Prostate gland (tissue), 2 donors: ENCODE data around the gene GLG1. TPM values are rescaled to one million over a fixed set of nuclear protein-coding genes. Genes with fewer than 3 reads are reported as not detected.

Experiments used
- DNase-seq: peaks from one replicate; pipeline ENCODE4 v3.0.0-alpha.2; 2019; ENCODE audit warnings: low spot score
- H3K27ac ChIP-seq, 2 donors: fragments of 200-600 bp; sonication (generic); 2 replicates each; pipeline ENCODE4 v1.5.1; 2017 to 2019
- H3K27me3 ChIP-seq: fragments of 200-600 bp; sonication (generic); replicated peaks from 2 replicates; pipeline ENCODE4 v1.5.1; 2019; ENCODE audit not compliant: insufficient read depth
- H3K36me3 ChIP-seq, 2 donors: fragments of 200-600 bp; sonication (generic); 1 replicate in 1 of 2; 2 replicates in 1 of 2; pipeline versions ENCODE4 v1.5.1 to v1.8.1; 2017 to 2019
- H3K4me1 ChIP-seq: fragments of 200-600 bp; sonication (generic); replicated peaks from 2 replicates; pipeline ENCODE4 v1.5.1; 2019
- H3K4me3 ChIP-seq, 2 donors: fragments of 200-600 bp; sonication (generic); 2 replicates each; pipeline ENCODE4 v1.5.1; 2017 to 2019
- H3K9me3 ChIP-seq: fragments of 200-600 bp; sonication (generic); 2 replicates; pipeline ENCODE4 v1.5.1; 2017
- CTCF ChIP-seq, 4 experiments: fragments of 200-600 bp in 2 of 4; fragments of 450-650 bp in 2 of 4; sonication (generic) in 2 of 4; IDR thresholded peaks; 1 replicate in 3 of 4; 2 replicates in 1 of 4; pipeline ENCODE4 v1.5.1; 2016 to 2019; ENCODE audit warnings: antibody characterized with exemption in 4 of 4, mild to moderate bottlenecking in 2 of 4, moderate library complexity in 2 of 4
- POLR2A ChIP-seq: fragments of 450-650 bp; IDR thresholded peaks from one replicate; pipeline ENCODE4 v1.6.1; 2016; ENCODE audit warnings: antibody characterized with exemption, mild to moderate bottlenecking
- POLR2AphosphoS5 ChIP-seq: sonication (generic); formaldehyde crosslinking; IDR thresholded peaks from one replicate; pipeline ENCODE4 v1.6.1; 2017; ENCODE audit warnings: antibody characterized with exemption
- WGBS: methylation state at CpG from one replicate; pipeline ENCODE4 v1.1.5; 2018; 5-methylcytosine and 5-hydroxymethylcytosine counted together
- intact Hi-C: fragments of 100-400 bp; cut with DNase I; formaldehyde crosslinking; loops from one replicate; pipeline ENCODE4 v1.14.2; 2022
- total RNA-seq, 2 donors: library from RNA; depleted of rRNA; stranded (reverse); fragments of >200 nt; gene quantifications; one replicate each; pipeline ENCODE4 v1.1.0, GENCODE V29; 2016

The GLG1 gene
- total RNA-seq, 2 donors from 2014 or later, result 135 to 189 TPM

- intact Hi-C loops, result no loop called here
- DNase-seq, result no peak
- no peak overlapping the region for H3K4me3 ChIP-seq
- H3K4me1 ChIP-seq, result no peaks in the 10 kb centered on the region
- WGBS, result 84% methylated on average over 6 of the region's 6 CpGs
- H3K27ac ChIP-seq, result no peak overlapping the region
- H3K27me3 ChIP-seq, result no peaks in the 10 kb centered on the region
- no peaks in the 10 kb centered on the region for H3K9me3 ChIP-seq
- no peak for TF ChIP-seq POLR2AphosphoS5
- no peak for TF ChIP-seq CTCF (IDR thresholded peaks at IDR 0.05)
- TF ChIP-seq POLR2A, result no peak
- H3K36me3 ChIP-seq, result peaks cover 4 to 23% of the 10 kb centered on the region in 2 donors
Measured at GRCh38 chr16:74465851-74466685, 140.8 kb downstream of the GLG1 start.

GRCh38 chr16:74465281-74465680 is 141.6 kb downstream of the GLG1 start:
- no peaks in the 10 kb centered on the region for H3K27me3 ChIP-seq
- no peaks in the 10 kb centered on the region for H3K4me1 ChIP-seq
- DNase-seq, result no peak
- no peak overlapping the region for H3K4me3 ChIP-seq
- H3K9me3 ChIP-seq, result no peaks in the 10 kb centered on the region
- intact Hi-C loops, result no loop called here
- TF ChIP-seq POLR2A (no peak), POLR2AphosphoS5 (no peak), CTCF (IDR thresholded peaks at IDR 0.05) (no peak)
- peaks cover 4 to 23% of the 10 kb centered on the region in 2 donors for H3K36me3 ChIP-seq
- 84% methylated on average over 7 of the region's 7 CpGs for WGBS
- H3K27ac ChIP-seq, result no peak overlapping the region

- no peak for DNase-seq
- Histone ChIP-seq H3K4me3 (no peak overlapping the region), H3K27me3 (no peaks in the 10 kb centered on the region), H3K27ac (no peak overlapping the region), H3K36me3 (peaks cover 0 to 19% of the 10 kb centered on the region in 2 donors), H3K4me1 (no peaks in the 10 kb centered on the region), H3K9me3 (no peaks in the 10 kb centered on the region)
- TF ChIP-seq POLR2A (no peak), POLR2AphosphoS5 (no peak), CTCF (IDR thresholded peaks at IDR 0.05) (no peak)
- 97% methylated on average over 2 of the region's 2 CpGs for WGBS
- intact Hi-C loops, result no loop called here
Measured at GRCh38 chr16:74463888-74464287, 143.0 kb downstream of the GLG1 start.

GRCh38 chr16:74462361-74462760 is 144.6 kb downstream of the GLG1 start:
- H3K4me1 ChIP-seq, result no peaks in the 10 kb centered on the region
- no peaks in the 10 kb centered on the region for H3K27me3 ChIP-seq
- no peaks in the 10 kb centered on the region for H3K9me3 ChIP-seq
- no peak for DNase-seq
- peaks cover 0 to 16% of the 10 kb centered on the region in 2 donors for H3K36me3 ChIP-seq
- 56% methylated on average over 4 of the region's 4 CpGs for WGBS
- H3K4me3 ChIP-seq, result no peak overlapping the region
- TF ChIP-seq POLR2AphosphoS5 (no peak), CTCF (IDR thresholded peaks at IDR 0.05) (no peak), POLR2A (no peak)
- H3K27ac ChIP-seq, result no peak overlapping the region
- intact Hi-C loops, result no loop called here

GRCh38 chr16:74461826-74462225 is 145.1 kb downstream of the GLG1 start:
- intact Hi-C loops, result no loop called here
- no peak for DNase-seq
- no peaks in the 10 kb centered on the region for H3K27me3 ChIP-seq
- TF ChIP-seq CTCF (IDR thresholded peaks at IDR 0.05) (no peak), POLR2A (no peak), POLR2AphosphoS5 (no peak)
- no peaks in the 10 kb centered on the region for H3K4me1 ChIP-seq
- H3K27ac ChIP-seq, result no peak overlapping the region
- peaks cover 0 to 16% of the 10 kb centered on the region in 2 donors for H3K36me3 ChIP-seq
- no peak overlapping the region for H3K4me3 ChIP-seq
- H3K9me3 ChIP-seq, result no peaks in the 10 kb centered on the region
- 66% methylated on average over 9 of the region's 9 CpGs for WGBS
